Esophagus muscularis mucosa (tissue), 3 donors: ENCODE measurements around the gene MBD1.

Source experiments
- POLR2A ChIP-seq: fragments of 450-650 bp; IDR thresholded peaks from one replicate; pipeline ENCODE4 v1.6.1; 2017; ENCODE audit warnings: antibody characterized with exemption, moderate library complexity, mild to moderate bottlenecking, low read depth
- POLR2AphosphoS5 ChIP-seq, 2 donors: sonication (generic); formaldehyde crosslinking; IDR thresholded peaks; one replicate each; pipeline ENCODE4 v1.6.1; 2017; ENCODE audit warnings: antibody characterized with exemption in 2 of 2
- TF ChIP-seq, protein P1 (sequence below), 3 experiments: fragments of 200-600 bp in 2 of 3; fragments of 450-650 bp in 1 of 3; sonication (generic) in 2 of 3; IDR thresholded peaks; one replicate each; pipeline ENCODE4 v1.5.1; 2017 to 2019; ENCODE audit warnings: antibody characterized with exemption in 3 of 3, mild to moderate bottlenecking in 2 of 3, moderate library complexity in 1 of 3

DNA sequence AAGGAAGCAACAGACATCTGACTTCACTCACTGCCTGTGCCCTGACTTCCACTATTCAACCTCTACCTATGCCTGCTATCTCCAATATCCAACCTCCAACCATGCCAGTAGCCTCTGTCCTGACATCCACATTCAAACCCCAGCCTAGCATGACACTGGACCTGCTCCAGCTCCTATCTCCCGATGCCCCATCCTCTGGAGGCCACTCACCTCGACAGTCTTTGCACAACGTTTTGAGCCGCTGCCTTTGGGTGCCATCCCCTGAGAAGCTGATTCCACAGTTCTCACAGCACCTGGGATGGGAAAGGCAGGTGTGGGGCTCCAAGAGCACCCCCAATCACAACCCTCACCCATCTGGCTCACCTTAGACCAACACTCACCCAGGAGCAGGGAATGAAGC, 4.9 kb downstream of the MBD1 start:
- TF ChIP-seq POLR2A (no peak), POLR2AphosphoS5 (IDR thresholded peaks at IDR 0.05) (no peak)
- TF ChIP-seq, protein P1, sequence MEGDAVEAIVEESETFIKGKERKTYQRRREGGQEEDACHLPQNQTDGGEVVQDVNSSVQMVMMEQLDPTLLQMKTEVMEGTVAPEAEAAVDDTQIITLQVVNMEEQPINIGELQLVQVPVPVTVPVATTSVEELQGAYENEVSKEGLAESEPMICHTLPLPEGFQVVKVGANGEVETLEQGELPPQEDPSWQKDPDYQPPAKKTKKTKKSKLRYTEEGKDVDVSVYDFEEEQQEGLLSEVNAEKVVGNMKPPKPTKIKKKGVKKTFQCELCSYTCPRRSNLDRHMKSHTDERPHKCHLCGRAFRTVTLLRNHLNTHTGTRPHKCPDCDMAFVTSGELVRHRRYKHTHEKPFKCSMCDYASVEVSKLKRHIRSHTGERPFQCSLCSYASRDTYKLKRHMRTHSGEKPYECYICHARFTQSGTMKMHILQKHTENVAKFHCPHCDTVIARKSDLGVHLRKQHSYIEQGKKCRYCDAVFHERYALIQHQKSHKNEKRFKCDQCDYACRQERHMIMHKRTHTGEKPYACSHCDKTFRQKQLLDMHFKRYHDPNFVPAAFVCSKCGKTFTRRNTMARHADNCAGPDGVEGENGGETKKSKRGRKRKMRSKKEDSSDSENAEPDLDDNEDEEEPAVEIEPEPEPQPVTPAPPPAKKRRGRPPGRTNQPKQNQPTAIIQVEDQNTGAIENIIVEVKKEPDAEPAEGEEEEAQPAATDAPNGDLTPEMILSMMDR (IDR thresholded peaks at IDR 0.05), result no peak
